HG03060 (cell line): Measurements from ENCODE around the gene SPDYE9.
"Not testable (repeated sequence)": the region's sequence is repeated elsewhere in the genome, so short reads cannot be mapped to it uniquely, and the experiment has no call there.

ENCODE experiments used
- ATAC-seq: cut with Tn5 transposase; IDR thresholded peaks from one replicate; pipeline ENCODE4 v1.9.1; 2021; ENCODE audit warnings: low read depth, moderate number of reproducible peaks; ENCODE audit not compliant: unreplicated experiment

Gene SPDYE9, protein sequence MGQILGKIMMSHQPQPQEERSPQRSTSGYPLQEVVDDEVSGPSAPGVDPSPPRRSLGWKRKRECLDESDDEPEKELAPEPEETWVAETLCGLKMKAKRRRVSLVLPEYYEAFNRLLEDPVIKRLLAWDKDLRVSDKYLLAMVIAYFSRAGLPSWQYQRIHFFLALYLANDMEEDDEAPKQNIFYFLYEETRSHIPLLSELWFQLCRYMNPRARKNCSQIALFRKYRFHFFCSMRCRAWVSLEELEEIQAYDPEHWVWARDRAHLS

GRCh38 chr7:73085938-73086337, at the start of gene SPDYE9:
Gene SPDYE9, minus strand, starts transcription at chr7:73086038. Its CDS starts 1,800 bp downstream, at chr7:73084238.
- ATAC-seq = not testable (repeated sequence)

GRCh38 chr7:73134866-73135265, 49.0 kb upstream of the SPDYE9 start:
- ATAC-seq = not testable (repeated sequence)

DNA sequence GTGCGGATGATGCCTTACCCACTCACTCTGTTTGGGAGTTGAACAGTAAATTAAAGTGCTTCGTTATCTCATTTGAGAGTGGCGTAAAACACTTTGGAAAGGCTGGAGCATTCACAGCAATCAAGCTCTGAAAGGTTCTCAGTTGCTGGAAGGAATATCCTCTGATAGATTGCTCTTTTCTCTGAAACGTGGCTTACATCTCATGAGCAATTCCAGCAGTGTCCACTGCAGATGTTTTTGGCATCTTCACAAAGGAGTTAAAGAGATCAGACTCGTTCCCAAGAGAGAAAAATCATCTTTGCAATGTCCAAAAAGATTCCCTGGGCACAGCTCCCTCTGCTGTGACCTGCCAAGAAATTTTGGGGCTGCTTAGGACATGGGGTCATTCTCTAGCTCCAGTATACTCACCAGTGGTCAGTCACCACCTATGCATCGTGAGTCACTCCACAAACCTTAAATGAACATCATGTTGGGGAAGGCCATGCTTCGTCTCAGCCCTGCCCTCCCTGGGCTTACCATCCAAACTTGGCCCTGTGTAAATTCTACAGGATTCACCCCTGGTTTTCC, 46.9 kb upstream of the SPDYE9 start:
- not testable (repeated sequence) for ATAC-seq

GRCh38 chr7:73130612-73131011, 44.8 kb upstream of the SPDYE9 start:
- ATAC-seq = not testable (repeated sequence)

- ATAC-seq = not testable (repeated sequence)
Observed at GRCh38 chr7:73124126-73124525, 38.3 kb upstream of the SPDYE9 start.

DNA sequence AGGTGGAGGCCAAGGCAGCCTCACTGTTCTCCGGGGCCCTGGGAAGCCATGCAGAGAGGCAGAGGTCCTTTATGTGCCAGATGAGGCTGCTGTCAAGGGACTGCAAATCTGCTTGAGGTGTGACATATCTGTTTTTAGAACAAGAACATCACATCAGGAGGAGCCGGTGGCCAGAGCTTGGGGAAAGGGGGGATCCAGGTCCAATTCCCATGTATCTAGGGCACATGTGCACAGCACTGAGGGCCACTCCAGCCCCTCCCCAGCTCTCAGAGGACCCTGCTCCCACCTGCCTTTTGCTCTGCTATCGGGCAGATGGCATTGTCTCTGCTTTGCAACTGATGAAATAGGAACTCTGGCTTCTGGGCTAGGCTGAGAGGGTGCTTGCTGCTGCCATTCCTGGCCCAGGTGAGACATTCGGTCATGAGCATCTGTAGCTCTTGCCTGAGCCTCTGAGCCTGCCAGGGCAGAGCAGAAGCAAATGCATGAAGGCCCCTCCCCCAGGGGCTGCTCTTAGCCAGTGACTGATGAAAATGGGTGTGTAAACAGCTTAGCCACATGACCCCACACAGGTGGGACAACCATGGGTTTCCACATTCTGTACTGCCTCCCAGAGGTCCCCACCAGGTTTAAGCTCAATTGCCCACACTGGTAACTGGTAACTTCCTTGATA, 37.1 kb upstream of the SPDYE9 start:
- not testable (repeated sequence) for ATAC-seq

DNA sequence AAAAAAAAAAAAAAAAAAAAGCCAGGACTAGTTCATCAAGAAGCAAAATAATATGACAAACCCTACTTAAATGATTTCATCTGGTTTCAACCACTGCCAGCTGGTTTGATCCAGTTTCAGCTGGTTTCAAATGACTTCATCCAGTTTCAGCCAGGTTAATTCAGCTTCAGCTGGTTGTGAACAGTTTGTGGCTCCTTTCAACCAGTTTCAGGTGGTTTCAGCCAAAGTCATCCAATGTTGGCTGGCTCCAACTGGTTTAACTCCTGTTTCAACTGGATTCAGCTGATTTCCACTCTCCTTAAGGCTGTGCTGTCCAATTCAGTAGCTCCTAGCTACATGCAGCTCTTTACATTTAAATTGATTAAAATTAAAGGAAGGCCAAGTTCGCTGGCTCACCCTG, 32.3 kb upstream of the SPDYE9 start:
- ATAC-seq = not testable (repeated sequence)

GRCh38 chr7:73057811-73058210, 28.0 kb downstream of the SPDYE9 start, which contains the start of gene SPDYE11:
Gene SPDYE11, minus strand, starts transcription at chr7:73057911. Its CDS starts 1,800 bp downstream, at chr7:73056111.
- not testable (repeated sequence) for ATAC-seq

GRCh38 chr7:73029666-73030065, 56.2 kb downstream of the SPDYE9 start, which contains the start of gene SPDYE8:
Gene SPDYE8, minus strand, starts transcription at chr7:73029766. Its CDS starts 1,800 bp downstream, at chr7:73027966.
- ATAC-seq = not testable (repeated sequence)
